ENCODE results near the gene IER5. TPM values are rescaled to one million over a fixed set of nuclear protein-coding genes. Genes with fewer than 3 reads are reported as not detected.

The IER5 gene
- total and polyA plus RNA-seq, 9 of the 15 experiments (the other 6 are each of a cell fraction or from before 2014, with no cell fraction given) = 2.4 to 32.1 (median 12.0) TPM

GRCh38 chr1:181088079-181089016, at the start of gene IER5 (continued):
- no peak for TF ChIP-seq GATA2 (CRISPR knock-in tag; IDR thresholded peaks at IDR 0.05)
- peak; percentile 29 for TF ChIP-seq U2AF1 (optimal IDR thresholded peaks at IDR 0.05; ENCODE audit: low read depth, low read length)
- no peak for TF ChIP-seq TFAM (CRISPR knock-in tag; conservative IDR thresholded peaks at IDR 0.05)
- no peak for TF ChIP-seq STAG1 (CRISPR knock-in tag; IDR thresholded peaks at IDR 0.05; ENCODE audit: borderline replicate concordance)
- no peak for TF ChIP-seq ARHGAP35 (IDR thresholded peaks at IDR 0.05; ENCODE audit: partially characterized antibody)
- peak; percentile 92; the same call in 1 of the 2 replicates for TF ChIP-seq KDM2B (CRISPR knock-in tag; IDR thresholded peaks at IDR 0.05)
- TF ChIP-seq NBN (IDR thresholded peaks at IDR 0.05; ENCODE audit: low read depth) = peak; percentile 72
- TF ChIP-seq MIER1 (IDR thresholded peaks at IDR 0.05; ENCODE audit: low read depth) = no peak
- TF ChIP-seq ZBTB8A (IDR thresholded peaks at IDR 0.05; ENCODE audit: partially characterized antibody) = no peak
- no peak for TF ChIP-seq DACH1 (IDR thresholded peaks at IDR 0.05; ENCODE audit: partially characterized antibody)
- 0 out of 2 replicates have a peak, but pooled peaks have one; percentile 17 for TF ChIP-seq ZBTB2 (IDR thresholded peaks at IDR 0.05)
- no peak; the same call in 1 of the 2 replicates for TF ChIP-seq STAT5A (IDR thresholded peaks at IDR 0.05; ENCODE audit: borderline replicate concordance, low read length)
- TF ChIP-seq CHD7 (IDR thresholded peaks at IDR 0.05; ENCODE audit: low read depth, low read length) = no peak
- no peak for TF ChIP-seq DLX4 (CRISPR knock-in tag; IDR thresholded peaks at IDR 0.05)
- TF ChIP-seq TCF7 (IDR thresholded peaks at IDR 0.05; ENCODE audit: borderline replicate concordance) = peak; percentile 88
